Prostate gland (tissue), 2 donors: ENCODE measurements around the gene PLPPR5.

Experiments used
- POLR2A ChIP-seq: fragments of 450-650 bp; IDR thresholded peaks from one replicate; pipeline ENCODE4 v1.6.1; 2016; ENCODE audit warnings: antibody characterized with exemption, mild to moderate bottlenecking
- POLR2AphosphoS5 ChIP-seq: sonication (generic); formaldehyde crosslinking; IDR thresholded peaks from one replicate; pipeline ENCODE4 v1.6.1; 2017; ENCODE audit warnings: antibody characterized with exemption
- TF ChIP-seq, protein P1 (sequence below), 4 experiments: fragments of 200-600 bp in 2 of 4; fragments of 450-650 bp in 2 of 4; sonication (generic) in 2 of 4; IDR thresholded peaks; 1 replicate in 3 of 4; 2 replicates in 1 of 4; pipeline ENCODE4 v1.5.1; 2016 to 2019; ENCODE audit warnings: antibody characterized with exemption in 4 of 4, mild to moderate bottlenecking in 2 of 4, moderate library complexity in 2 of 4

DNA sequence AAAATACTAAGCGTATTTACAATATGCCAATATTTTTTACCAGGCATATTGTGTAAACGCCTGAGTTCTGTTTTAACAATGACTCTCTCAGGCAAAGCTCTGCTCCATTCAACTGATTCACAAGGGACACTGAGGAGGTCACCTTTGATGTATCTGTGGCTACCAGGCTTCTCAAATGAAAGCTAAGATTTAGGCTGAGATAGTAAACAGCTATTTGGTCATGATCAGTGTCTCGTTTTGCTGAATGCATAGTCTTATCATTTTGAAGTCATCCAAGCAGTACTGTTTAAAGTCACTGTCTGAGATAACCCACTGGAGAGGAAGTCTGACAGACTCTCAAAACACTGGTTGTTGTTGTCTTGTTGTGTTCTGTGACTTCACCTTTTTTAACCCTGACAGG lies 13.7 kb upstream of the PLPPR5 start:
- TF ChIP-seq POLR2A (no peak), POLR2AphosphoS5 (no peak)
- TF ChIP-seq, protein P1, sequence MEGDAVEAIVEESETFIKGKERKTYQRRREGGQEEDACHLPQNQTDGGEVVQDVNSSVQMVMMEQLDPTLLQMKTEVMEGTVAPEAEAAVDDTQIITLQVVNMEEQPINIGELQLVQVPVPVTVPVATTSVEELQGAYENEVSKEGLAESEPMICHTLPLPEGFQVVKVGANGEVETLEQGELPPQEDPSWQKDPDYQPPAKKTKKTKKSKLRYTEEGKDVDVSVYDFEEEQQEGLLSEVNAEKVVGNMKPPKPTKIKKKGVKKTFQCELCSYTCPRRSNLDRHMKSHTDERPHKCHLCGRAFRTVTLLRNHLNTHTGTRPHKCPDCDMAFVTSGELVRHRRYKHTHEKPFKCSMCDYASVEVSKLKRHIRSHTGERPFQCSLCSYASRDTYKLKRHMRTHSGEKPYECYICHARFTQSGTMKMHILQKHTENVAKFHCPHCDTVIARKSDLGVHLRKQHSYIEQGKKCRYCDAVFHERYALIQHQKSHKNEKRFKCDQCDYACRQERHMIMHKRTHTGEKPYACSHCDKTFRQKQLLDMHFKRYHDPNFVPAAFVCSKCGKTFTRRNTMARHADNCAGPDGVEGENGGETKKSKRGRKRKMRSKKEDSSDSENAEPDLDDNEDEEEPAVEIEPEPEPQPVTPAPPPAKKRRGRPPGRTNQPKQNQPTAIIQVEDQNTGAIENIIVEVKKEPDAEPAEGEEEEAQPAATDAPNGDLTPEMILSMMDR (IDR thresholded peaks at IDR 0.05), result no peak
